HCT116 (cell line): Measurements from ENCODE around the gene ZNF567. TPM values are rescaled to one million over a fixed set of nuclear protein-coding genes. Genes with fewer than 3 reads are reported as not detected.

ENCODE experiments used
- ATAC-seq: fragments of 200-7000 bp; cut with Tn5 transposase; 2 replicates; pipeline ENCODE4 v1.9.1; 2020; ENCODE audit warnings: mild to moderate bottlenecking, moderate library complexity
- BruUV-seq: library from RNA; stranded (reverse); fragments of 400-500 nt; replicated peaks from 2 replicates; lab custom pipeline; 2021; lab: Mats Ljungman, UMichigan
- CTCF ChIA-PET: fragments of 300-600 bp; sonication (Branson Sonifier 250); formaldehyde crosslinking; loops from one replicate; lab custom pipeline; 2021; ENCODE audit warnings: antibody characterized with exemption; lab: Charles Lee
- POLR2A ChIA-PET: fragments of 300-600, 350-600 bp; sonication (Branson Sonifier 250); formaldehyde crosslinking; loops from one replicate; lab custom pipeline; 2021; ENCODE audit warnings: antibody characterized with exemption; lab: Charles Lee
- RAD21 ChIA-PET, 2 experiments: fragments of 300-600 bp; sonication (Branson Sonifier 250); formaldehyde crosslinking; loops; one replicate each; lab custom pipeline; 2023; ENCODE audit warnings: low total read pairs in 2 of 2; ENCODE audit not compliant: uncharacterized antibody in 2 of 2, unreplicated experiment in 2 of 2, low non-redundant PET in 1 of 2; lab: Charles Lee
- DNase-seq: peaks from one replicate; pipeline ENCODE4 v3.0.0-alpha.2; 2010; ENCODE audit warnings: low read depth, low spot score
- H2AFZ ChIP-seq: fragments of 200-600 bp; shearing (Covaris generic), sonication (generic); 2 replicates; pipeline ENCODE4 v1.6.1; 2017; ENCODE audit warnings: low read depth, mixed run types, mixed read lengths, antibody characterized with exemption, low read length; ENCODE audit not compliant: poor library complexity, severe bottlenecking
- H3K27ac ChIP-seq: 2 replicates; pipeline ENCODE4 v1.5.1; 2012; ENCODE audit warnings: low read depth, low read length
- H3K27me3 ChIP-seq: fragments of 200-600 bp; sonication (generic); 2 replicates; pipeline ENCODE4 v1.6.1; 2016; ENCODE audit warnings: mixed run types, low read length, mixed read lengths; ENCODE audit not compliant: insufficient read depth
- H3K36me3 ChIP-seq, 2 experiments: fragments of 200-500 bp in 1 of 2; fragments of 200-600 bp in 1 of 2; sonication (Bioruptor generic) in 1 of 2; sonication (generic) in 1 of 2; 2 replicates each; pipeline versions ENCODE4 v1.5.1 to v1.6.1; 2014 to 2016; ENCODE audit warnings: low read length in 2 of 2, inconsistent platforms in 1 of 2, mixed read lengths in 1 of 2, mixed run types in 1 of 2; ENCODE audit not compliant: insufficient read depth in 2 of 2, control insufficient read depth in 1 of 2
- H3K4me1 ChIP-seq, 2 experiments: fragments of 200-600 bp in 1 of 2; sonication (generic) in 1 of 2; 2 replicates each; pipeline versions ENCODE4 v1.5.1 to v1.6.1; 2012 to 2017; ENCODE audit warnings: low read length in 2 of 2, inconsistent platforms in 1 of 2, mild to moderate bottlenecking in 1 of 2, mixed read lengths in 1 of 2, mixed run types in 1 of 2, moderate library complexity in 1 of 2; ENCODE audit not compliant: insufficient read depth in 2 of 2, control insufficient read depth in 1 of 2
- H3K4me2 ChIP-seq: fragments of 200-600 bp; sonication (generic); 2 replicates; pipeline ENCODE4 v1.6.1; 2017; ENCODE audit warnings: mixed run types, low read length, mixed read lengths
- H3K4me3 ChIP-seq, 2 experiments: fragments of 200-600 bp in 1 of 2; sonication (generic) in 1 of 2; replicated peaks in 1 of 2; 2 replicates each; pipeline ENCODE4 v1.5.1; 2011 to 2016; ENCODE audit warnings: low read length in 2 of 2, control low read depth in 1 of 2, low read depth in 1 of 2, mild to moderate bottlenecking in 1 of 2, mixed read lengths in 1 of 2, mixed run types in 1 of 2
- H3K79me2 ChIP-seq: fragments of 200-600 bp; sonication (generic); 2 replicates; pipeline ENCODE4 v1.6.1; 2017; ENCODE audit warnings: mild to moderate bottlenecking, mixed run types, low read length, moderate library complexity, mixed read lengths; ENCODE audit not compliant: insufficient read depth
- H3K9ac ChIP-seq: fragments of 200-600 bp; sonication (generic); 2 replicates; pipeline ENCODE4 v1.6.1; 2016; ENCODE audit warnings: low read length, mixed read lengths
- H3K9me2 ChIP-seq: fragments of 200-600 bp; sonication (generic), shearing (Covaris generic); 2 replicates; pipeline ENCODE4 v1.6.1; 2017; ENCODE audit warnings: mixed run types, mild to moderate bottlenecking, moderate library complexity; ENCODE audit not compliant: insufficient read depth
- H3K9me3 ChIP-seq, 2 experiments: fragments of 200-500 bp in 1 of 2; fragments of 200-600 bp in 1 of 2; sonication (Bioruptor generic) in 1 of 2; sonication (generic) in 1 of 2; 2 replicates each; pipeline ENCODE4 v1.6.1; 2014 to 2017; ENCODE audit warnings: low read length in 2 of 2, mixed read lengths in 2 of 2, inconsistent platforms in 1 of 2, low read depth in 1 of 2, mild to moderate bottlenecking in 1 of 2, mixed run types in 1 of 2, moderate library complexity in 1 of 2; ENCODE audit not compliant: control insufficient read depth in 1 of 2, insufficient read depth in 1 of 2
- H4K20me1 ChIP-seq: fragments of 200-600 bp; sonication (generic), shearing (Covaris generic); 2 replicates; pipeline ENCODE4 v1.6.1; 2017; ENCODE audit warnings: mixed run types, mild to moderate bottlenecking, moderate library complexity; ENCODE audit not compliant: insufficient read depth
- ATF3 ChIP-seq: IDR thresholded peaks from 2 replicates; pipeline ENCODE4 v1.6.1; 2012
- CBX3 ChIP-seq: IDR thresholded peaks from 2 replicates; pipeline ENCODE4 v1.6.1; 2012; ENCODE audit warnings: low read depth
- EGR1 ChIP-seq: IDR thresholded peaks from 2 replicates; pipeline ENCODE4 v1.6.1; 2012; ENCODE audit warnings: low read depth
- EZH2phosphoT487 ChIP-seq: fragments of 200-600 bp; IDR thresholded peaks from 2 replicates; pipeline ENCODE4 v1.6.1; 2018; ENCODE audit warnings: antibody characterized with exemption, borderline replicate concordance
- FOSL1 ChIP-seq: IDR thresholded peaks from 2 replicates; pipeline ENCODE4 v1.6.1; 2012; ENCODE audit warnings: low read depth
- MAX ChIP-seq: IDR thresholded peaks from 2 replicates; pipeline ENCODE4 v1.6.1; 2012
- POLR2AphosphoS5 ChIP-seq: IDR thresholded peaks from 2 replicates; pipeline ENCODE4 v1.6.1; 2011; ENCODE audit warnings: mild to moderate bottlenecking, low read depth, low read length, moderate library complexity
- RAD21 ChIP-seq: IDR thresholded peaks from 2 replicates; pipeline ENCODE4 v1.6.1; 2012; ENCODE audit warnings: low read depth, mild to moderate bottlenecking
- SIN3A ChIP-seq: IDR thresholded peaks from 2 replicates; pipeline ENCODE4 v1.6.1; 2012; ENCODE audit warnings: low read depth
- SP1 ChIP-seq: IDR thresholded peaks from 2 replicates; pipeline ENCODE4 v1.6.1; 2012; ENCODE audit warnings: low read depth
- SRF ChIP-seq: IDR thresholded peaks from 2 replicates; pipeline ENCODE4 v1.6.1; 2012; ENCODE audit warnings: low read depth
- TCF7L2 ChIP-seq: IDR thresholded peaks from 2 replicates; pipeline ENCODE4 v1.7.0; 2011; ENCODE audit warnings: borderline replicate concordance, inconsistent platforms; ENCODE audit not compliant: insufficient read depth, insufficient read length; ENCODE audit errors: extremely low read depth
- YY1 ChIP-seq: IDR thresholded peaks from 2 replicates; pipeline ENCODE4 v1.6.1; 2011; ENCODE audit warnings: low read length, low read depth, moderate library complexity, mild to moderate bottlenecking; ENCODE audit not compliant: insufficient replicate concordance; ENCODE audit errors: extremely low read depth
- ZBTB33 ChIP-seq: IDR thresholded peaks from 2 replicates; pipeline ENCODE4 v1.6.1; 2011; ENCODE audit warnings: mild to moderate bottlenecking, low read length, moderate library complexity; ENCODE audit not compliant: insufficient replicate concordance; ENCODE audit errors: extremely low read depth
- ZFX ChIP-seq: fragments of 450-650 bp; IDR thresholded peaks from 2 replicates; pipeline ENCODE4 v1.6.1; 2017
- ZNF274 ChIP-seq: fragments of 200-500 bp; sonication (Bioruptor generic); IDR thresholded peaks from 2 replicates; pipeline ENCODE4 v1.6.1; 2014; ENCODE audit warnings: mild to moderate bottlenecking, low read depth, low read length, inconsistent platforms
- intact Hi-C: fragments of 100-400 bp; cut with micrococcal nuclease; formaldehyde crosslinking; loops from 2 replicates; pipeline ENCODE4 v1.10.0; 2022
- total RNA-seq: library from RNA; stranded (reverse); gene quantifications from one replicate; pipeline ENCODE4 v1.2.1, GENCODE V29; 2021; ENCODE audit not compliant: unreplicated experiment

ZNF567 gene
- total RNA-seq, 1 experiment from 2014 or later, result 5.6 TPM

- Histone ChIP-seq H2AFZ (no peak overlapping the region), H4K20me1 (no peaks in the 10 kb centered on the region), H3K27me3 (no peaks in the 10 kb centered on the region), H3K4me2 (no peak overlapping the region), H3K27ac (no peak overlapping the region), H3K36me3 (0 out of 4 replicates have a peak, but pooled peaks cover 0 to 9% of the 10 kb centered on the region in 2 experiments), H3K4me3 (no peak overlapping the region), H3K79me2 (no peaks in the 10 kb centered on the region), H3K9me3 (peaks cover 29 to 34% of the 10 kb centered on the region in 2 experiments; a peak in 3 of 4 replicates), H3K9ac (no peak overlapping the region), H3K4me1 (no peaks in the 10 kb centered on the region), H3K9me2 (no peaks in the 10 kb centered on the region)
- intact Hi-C loops, result no loop called here
- RAD21 ChIA-PET, result no interaction called here
- no peak for DNase-seq
- TF ChIP-seq SRF, result no peak
- TF ChIP-seq ZBTB33, result no peak
- TF ChIP-seq ZNF274, result no peak
- TF ChIP-seq EGR1, result no peak
- TF ChIP-seq ZFX, result no peak
- no peak for TF ChIP-seq MAX
- TF ChIP-seq YY1, result no peak
- no peak for TF ChIP-seq TCF7L2
- no peak for TF ChIP-seq EZH2phosphoT487
- TF ChIP-seq CBX3, result no peak
- TF ChIP-seq SIN3A, result no peak
- TF ChIP-seq SP1, result no peak
- TF ChIP-seq ATF3, result no peak
- no peak for TF ChIP-seq POLR2AphosphoS5
- TF ChIP-seq FOSL1, result no peak
- TF ChIP-seq RAD21, result no peak
- ATAC-seq, result no peak
- CTCF ChIA-PET, result no interaction called here
- POLR2A ChIA-PET, result no interaction called here
- BruUV-seq, result no TSS peak
These were observed 58.5 kb downstream of the ZNF567 start for GRCh38 chr19:36745870-36746269.
